Measurements from ENCODE around the gene CARM1.
"Not testable (repeated sequence)": the region's sequence is repeated elsewhere in the genome, so short reads cannot be mapped to it uniquely, and the experiment has no call there.

Gene CARM1

DNA sequence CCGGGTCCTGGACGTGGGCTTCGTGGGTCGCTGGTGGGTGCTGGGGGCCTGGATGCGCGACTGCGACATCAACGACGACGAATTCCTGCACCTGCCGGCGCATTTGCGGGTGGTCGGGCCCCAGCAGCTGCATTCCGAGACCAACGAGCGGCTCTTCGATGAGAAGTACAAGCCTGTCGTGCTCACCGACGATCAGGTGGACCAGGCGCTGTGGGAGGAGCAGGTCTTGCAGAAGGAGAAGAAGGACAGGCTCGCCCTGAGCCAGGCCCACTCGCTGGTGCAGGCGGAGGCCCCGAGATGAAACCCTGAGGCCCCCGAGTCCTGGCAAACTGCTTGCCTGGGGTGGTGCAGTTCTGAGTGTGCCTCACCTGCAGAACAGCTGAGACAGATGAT lies 58.0 kb downstream of the CARM1 start:
- no peak for DNase-seq (ENCODE audit: low spot score)

GRCh38 chr19:10935371-10936059 lies 64.2 kb downstream of the CARM1 start:
- DNase-seq (ENCODE audit: low spot score): no peak

- peak; percentile 83 for DNase-seq (ENCODE audit: low spot score)
Measured at GRCh38 chr19:10936661-10937084, 65.3 kb downstream of the CARM1 start.

- DNase-seq (ENCODE audit: low spot score): not testable (repeated sequence)
Measured at GRCh38 chr19:10941649-10942048, 70.3 kb downstream of the CARM1 start.

GRCh38 chr19:10943412-10943811 lies 72.1 kb downstream of the CARM1 start:
- DNase-seq (ENCODE audit: low spot score): not testable (repeated sequence)

- DNase-seq (ENCODE audit: low spot score): no peak
Measured at GRCh38 chr19:10945264-10945663, 73.9 kb downstream of the CARM1 start.

- peak; percentile 64 for DNase-seq (ENCODE audit: low spot score)
Measured at GRCh38 chr19:10946958-10947657, 75.8 kb downstream of the CARM1 start.

DNA sequence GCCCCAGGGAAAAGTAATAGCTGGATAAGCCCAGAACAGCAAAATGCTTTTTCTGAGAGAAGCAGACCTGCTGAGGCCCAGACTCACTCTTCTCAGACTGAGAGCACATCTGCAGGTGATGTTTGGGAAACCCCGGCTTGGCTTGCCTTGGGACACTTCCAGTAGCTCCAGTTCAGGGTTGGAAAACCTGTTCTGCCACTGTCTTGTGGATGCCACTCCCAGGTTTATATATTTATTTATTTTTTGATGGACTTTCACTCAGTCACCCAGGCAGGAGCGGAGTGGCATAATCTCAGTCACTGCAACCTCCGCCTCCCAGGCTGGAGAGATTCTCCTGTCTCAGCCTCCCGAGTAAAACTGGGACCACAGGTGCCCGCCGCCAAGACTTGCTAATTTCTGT lies 81.5 kb downstream of the CARM1 start:
- DNase-seq (ENCODE audit: low spot score): no peak

DNA sequence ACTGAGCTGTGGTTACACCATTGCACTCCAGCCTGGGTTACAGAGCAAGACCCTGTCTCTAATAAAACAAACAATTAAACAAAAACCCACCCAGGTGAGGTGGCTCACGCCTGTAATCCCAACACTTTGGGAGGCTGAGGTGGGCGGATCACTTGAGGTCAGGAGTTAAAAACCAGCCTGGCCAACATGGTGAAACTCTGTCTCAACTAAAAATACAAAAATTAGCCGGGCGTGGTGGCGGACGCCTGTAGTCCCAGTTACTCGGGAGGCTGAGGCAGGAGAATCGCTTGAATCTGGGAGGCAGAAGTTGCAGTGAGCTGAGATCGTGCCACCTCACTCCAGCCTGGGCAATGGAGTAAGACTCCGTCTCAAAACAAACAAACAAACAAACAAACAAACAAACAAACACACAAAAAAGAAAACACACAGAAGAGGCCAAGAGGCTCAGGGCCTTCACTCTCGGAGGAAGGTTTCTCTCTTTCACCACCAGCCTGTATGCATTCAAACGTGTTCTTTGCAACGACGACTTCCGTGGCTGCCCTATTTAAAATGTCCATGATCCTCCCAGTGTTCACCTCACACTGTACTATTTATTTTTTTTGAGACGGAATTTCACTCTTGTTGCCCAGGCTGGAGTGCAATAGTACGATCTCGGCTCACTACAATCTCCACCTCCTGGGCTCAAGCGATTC lies 88.1 kb downstream of the CARM1 start:
- not testable (repeated sequence) for DNase-seq (ENCODE audit: low spot score)

DNA sequence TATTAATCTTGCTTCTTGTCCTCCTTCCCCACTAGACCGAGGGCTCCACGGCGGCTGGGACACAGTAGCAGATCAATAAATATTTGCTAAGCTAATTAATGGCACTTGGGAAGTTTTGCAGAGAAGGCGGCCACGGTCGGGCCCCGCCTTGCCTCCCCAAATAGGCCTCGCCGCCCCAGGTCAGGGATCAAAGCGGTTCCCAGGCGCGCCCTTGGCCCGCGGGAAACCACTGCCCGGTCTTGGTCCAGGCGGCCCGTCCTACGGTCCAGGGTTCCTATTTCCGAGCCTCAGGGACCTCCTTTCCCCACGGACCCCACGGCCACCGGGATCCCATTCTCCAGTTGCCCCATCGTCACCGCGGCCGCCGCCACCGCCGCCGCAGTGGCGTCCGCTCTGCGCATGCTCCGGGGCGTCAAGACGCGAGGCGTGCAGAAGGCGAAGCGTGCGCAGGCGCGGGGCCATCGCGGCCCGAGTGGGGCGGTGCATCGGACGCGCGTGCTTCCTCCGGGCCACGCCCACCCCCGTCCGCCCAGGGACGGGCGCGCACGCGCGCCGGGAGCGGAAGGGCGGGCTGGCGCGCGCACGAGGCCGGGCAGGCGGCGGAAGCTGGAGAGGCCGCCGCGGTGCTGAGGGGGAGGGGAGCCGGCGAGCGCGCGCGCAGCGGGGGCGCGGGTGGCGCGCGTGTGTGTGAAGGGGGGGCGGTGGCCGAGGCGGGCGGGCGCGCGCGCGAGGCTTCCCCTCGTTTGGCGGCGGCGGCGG lies 89.1 kb downstream of the CARM1 start, which contains the start of gene SMARCA4:
Gene SMARCA4, plus strand, starts transcription at position 717 of the 759 bp plus-strand sequence. CDS start 23,122 bp downstream, outside the sequence.
- peak; percentile 97 for DNase-seq (ENCODE audit: low spot score)

GRCh38 chr19:10961073-10961860 lies 89.9 kb downstream of the CARM1 start:
- DNase-seq (ENCODE audit: low spot score): no peak

GRCh38 chr19:10962863-10963262 lies 91.5 kb downstream of the CARM1 start:
- no peak for DNase-seq (ENCODE audit: low spot score)

DNA sequence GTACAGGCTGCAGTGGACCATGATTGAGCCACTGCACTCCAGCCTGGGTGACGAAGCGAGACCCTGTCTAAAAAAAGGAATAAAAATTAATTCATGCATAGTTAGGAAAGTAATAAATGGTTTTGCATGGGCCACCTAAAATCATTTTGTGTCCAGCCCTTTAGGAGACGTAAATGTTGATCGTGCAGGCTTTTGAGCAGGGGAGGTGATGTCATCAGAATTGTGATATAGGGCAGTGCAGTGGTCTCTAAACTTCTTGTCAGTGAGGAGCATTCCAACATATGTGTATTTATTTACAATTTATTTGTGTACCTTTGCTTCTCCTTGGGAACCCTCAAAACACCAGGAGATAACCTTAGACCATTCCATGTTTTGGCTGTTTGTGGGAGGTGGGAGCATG lies 92.5 kb downstream of the CARM1 start:
- DNase-seq (ENCODE audit: low spot score): no peak

GRCh38 chr19:10964903-10965302 lies 93.5 kb downstream of the CARM1 start:
- DNase-seq (ENCODE audit: low spot score): no peak

DNA sequence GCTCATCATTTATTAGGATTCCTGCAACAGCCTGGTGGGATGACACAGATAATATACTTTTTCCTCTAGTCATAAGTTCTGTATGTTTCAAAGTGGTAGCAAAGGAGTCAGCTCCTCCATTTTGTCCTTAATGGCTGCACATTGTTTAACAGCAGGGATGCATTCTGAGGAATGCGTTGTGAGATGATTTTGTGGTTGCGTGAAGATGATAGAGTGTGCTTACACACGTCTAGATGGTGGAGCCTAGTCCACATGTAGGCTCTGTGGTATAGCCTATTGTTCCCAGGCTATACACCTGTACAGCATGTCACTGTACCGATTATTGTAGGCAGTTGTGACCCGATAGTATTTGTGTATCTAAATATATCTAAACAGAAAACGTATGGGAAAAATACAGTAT lies 94.0 kb downstream of the CARM1 start:
- no peak for DNase-seq (ENCODE audit: low spot score)

GRCh38 chr19:10966809-10967208 lies 95.5 kb downstream of the CARM1 start:
- DNase-seq (ENCODE audit: low spot score): peak; percentile 38

GRCh38 chr19:10968527-10969135 lies 97.3 kb downstream of the CARM1 start:
- peak; percentile 65 for DNase-seq (ENCODE audit: low spot score)

- no peak for DNase-seq (ENCODE audit: low spot score)
Measured at GRCh38 chr19:10971107-10971726, 99.9 kb downstream of the CARM1 start.
